Neuronal stem cell (in vitro differentiated cells): ENCODE measurements around the gene CYTH2.

Source experiments
- DNase-seq: peaks from one replicate; pipeline ENCODE4 v3.0.0-alpha.2; 2013; ENCODE audit warnings: low spot score
- H2AFZ ChIP-seq: one replicate; pipeline ENCODE4 v1.6.1; 2013; ENCODE audit warnings: mild to moderate bottlenecking, low read length, inconsistent platforms
- H2AK5ac ChIP-seq: 2 replicates; pipeline ENCODE4 v1.6.1; 2013; ENCODE audit warnings: low read depth, mild to moderate bottlenecking, inconsistent platforms, low read length, moderate library complexity, mixed read lengths
- H2BK120ac ChIP-seq: 2 replicates; pipeline ENCODE4 v1.6.1; 2013; ENCODE audit warnings: low read depth, mild to moderate bottlenecking, inconsistent platforms, low read length, moderate library complexity, mixed read lengths
- H2BK12ac ChIP-seq: one replicate; pipeline ENCODE4 v1.6.1; 2013; ENCODE audit warnings: low read length, inconsistent platforms
- H2BK15ac ChIP-seq: 2 replicates; pipeline ENCODE4 v1.6.1; 2013; ENCODE audit warnings: mild to moderate bottlenecking, low read length, inconsistent platforms, mixed read lengths
- H2BK5ac ChIP-seq: one replicate; pipeline ENCODE4 v1.6.1; 2013; ENCODE audit warnings: inconsistent platforms, mild to moderate bottlenecking, low read length, moderate library complexity
- H3K14ac ChIP-seq: one replicate; pipeline ENCODE4 v1.6.1; 2013; ENCODE audit warnings: low read length, inconsistent platforms
- H3K18ac ChIP-seq: 2 replicates; pipeline ENCODE4 v1.6.1; 2013; ENCODE audit warnings: low read length, inconsistent platforms
- H3K23ac ChIP-seq: 2 replicates; pipeline ENCODE4 v1.6.1; 2013; ENCODE audit warnings: low read depth, mild to moderate bottlenecking, mixed read lengths, low read length, inconsistent platforms; ENCODE audit not compliant: poor library complexity
- H3K27ac ChIP-seq: replicated peaks from 3 replicates; pipeline ENCODE4 v1.5.1; 2013; ENCODE audit warnings: low read length, inconsistent platforms
- H3K27me3 ChIP-seq, 3 experiments: 2 replicates each; pipeline ENCODE4 v1.6.1; 2013; ENCODE audit warnings: low read length in 3 of 3, mild to moderate bottlenecking in 2 of 3, inconsistent platforms in 1 of 3, low read depth in 1 of 3, mixed read lengths in 1 of 3, moderate library complexity in 1 of 3; ENCODE audit not compliant: control insufficient read depth in 3 of 3, insufficient read depth in 3 of 3
- H3K36me3 ChIP-seq, 2 donors: replicated peaks in 1 of 2; 2 replicates each; pipeline ENCODE4 v1.6.1; 2013; ENCODE audit warnings: low read length in 2 of 2; ENCODE audit not compliant: control insufficient read depth in 2 of 2, insufficient read depth in 2 of 2
- H3K4ac ChIP-seq: 2 replicates; pipeline ENCODE4 v1.6.1; 2013; ENCODE audit warnings: inconsistent platforms, mild to moderate bottlenecking, low read length, moderate library complexity
- H3K4me1 ChIP-seq, 2 donors: 1 replicate in 1 of 2; 2 replicates in 1 of 2; pipeline ENCODE4 v1.6.1; 2013; ENCODE audit warnings: low read length in 2 of 2, low read depth in 1 of 2; ENCODE audit not compliant: control insufficient read depth in 2 of 2, insufficient read depth in 1 of 2
- H3K4me2 ChIP-seq: one replicate; pipeline ENCODE4 v1.6.1; 2013; ENCODE audit warnings: mild to moderate bottlenecking, low read length, inconsistent platforms; ENCODE audit not compliant: insufficient read depth, poor library complexity, severe bottlenecking
- H3K4me3 ChIP-seq, 2 donors: 2 replicates each; pipeline ENCODE4 v1.5.1; 2013; ENCODE audit warnings: low read length in 2 of 2, mild to moderate bottlenecking in 2 of 2, inconsistent platforms in 1 of 2, moderate library complexity in 1 of 2
- H3K79me1 ChIP-seq: one replicate; pipeline ENCODE4 v1.6.1; 2013; ENCODE audit warnings: low read depth, mild to moderate bottlenecking, inconsistent platforms, low read length, moderate library complexity
- H3K9ac ChIP-seq: one replicate; pipeline ENCODE4 v1.6.1; 2013; ENCODE audit warnings: mild to moderate bottlenecking, low read depth, low read length, inconsistent platforms; ENCODE audit not compliant: poor library complexity
- H3K9me3 ChIP-seq, 2 donors: replicated peaks in 1 of 2; 2 replicates each; pipeline versions ENCODE3 to v1.6.1; 2013; ENCODE audit warnings: low read length in 2 of 2, mild to moderate bottlenecking in 2 of 2, inconsistent platforms in 1 of 2, low read depth in 1 of 2, mixed read lengths in 1 of 2, moderate library complexity in 1 of 2; ENCODE audit not compliant: control insufficient read depth in 2 of 2, insufficient read depth in 1 of 2
- H4K8ac ChIP-seq: one replicate; pipeline ENCODE4 v1.6.1; 2013; ENCODE audit warnings: low read depth, mild to moderate bottlenecking, inconsistent platforms, low read length, moderate library complexity
- H4K91ac ChIP-seq: one replicate; pipeline ENCODE4 v1.6.1; 2013; ENCODE audit warnings: low read length, low read depth, mild to moderate bottlenecking, inconsistent platforms; ENCODE audit not compliant: poor library complexity
- WGBS, 2 donors: extraction: QIAGEN DNeasy Blood & Tissue Kit; methylation state at CpG; one replicate each; pipeline ENCODE4 v1.1.7; 2013; ENCODE audit warnings: missing lambda C conversion rate in 2 of 2, mixed read lengths in 1 of 2; ENCODE audit not compliant: insufficient read length in 2 of 2, insufficient replicate concordance in 1 of 2; ENCODE audit errors: extremely low coverage in 2 of 2; 5-methylcytosine and 5-hydroxymethylcytosine counted together

The CYTH2 gene

GRCh38 chr19:48497728-48498594, 28.8 kb downstream of the CYTH2 start:
- Histone ChIP-seq H2BK15ac (no peak overlapping the region), H3K27me3 (peaks cover 0 to 49% (median 11%) of the 10 kb centered on the region in 3 experiments), H3K9ac (no peak overlapping the region), H2BK5ac (peak overlapping the region; percentile 24), H3K4me1 (peaks cover 2 to 18% of the 10 kb centered on the region in 2 donors), H3K79me1 (no peaks in the 10 kb centered on the region), H3K36me3 (no peaks in the 10 kb centered on the region), H2AK5ac (peak overlapping the region; percentile 18), H2BK120ac (no peak overlapping the region), H3K9me3 (peaks cover 0 to 1% of the 10 kb centered on the region in 2 donors), H2BK12ac (no peak overlapping the region), H3K23ac (peak overlapping the region; percentile 11), H2AFZ (no peak overlapping the region), H3K4me3 (no peak overlapping the region), H3K18ac (peak overlapping the region; percentile 80), H3K4me2 (peak overlapping the region; percentile 11), H4K8ac (no peak overlapping the region), H3K4ac (no peak overlapping the region), H4K91ac (no peak overlapping the region), H3K14ac (no peak overlapping the region), H3K27ac (no peak overlapping the region)
- DNase-seq: no peak
- no CpG with 5 or more reads among the region's 46 CpGs for WGBS, 2 donors

- H2AK5ac ChIP-seq: no peak overlapping the region
- H3K23ac ChIP-seq: no peak overlapping the region
- H3K36me3 ChIP-seq: no peaks in the 10 kb centered on the region
- peak overlapping the region; percentile 41 for H2BK12ac ChIP-seq
- H3K14ac ChIP-seq: no peak overlapping the region
- peaks cover 2 to 18% of the 10 kb centered on the region in 2 donors for H3K4me1 ChIP-seq
- H3K18ac ChIP-seq: no peak overlapping the region
- WGBS, 2 donors: no CpG with 5 or more reads among the region's 59 CpGs
- no peak overlapping the region for H4K8ac ChIP-seq
- H3K4me3 ChIP-seq: no peak overlapping the region
- no peak overlapping the region for H2BK15ac ChIP-seq
- H2BK5ac ChIP-seq: no peak overlapping the region
- no peaks in the 10 kb centered on the region for H3K79me1 ChIP-seq
- DNase-seq: no peak
- H3K27me3 ChIP-seq: peaks cover 0 to 51% (median 10%) of the 10 kb centered on the region in 3 experiments
- no peak overlapping the region for H3K27ac ChIP-seq
- H4K91ac ChIP-seq: no peak overlapping the region
- no peak overlapping the region for H3K9ac ChIP-seq
- no peak overlapping the region for H2BK120ac ChIP-seq
- H3K4ac ChIP-seq: no peak overlapping the region
- peak overlapping the region; percentile 11 for H3K4me2 ChIP-seq
- no peak overlapping the region for H2AFZ ChIP-seq
- H3K9me3 ChIP-seq: peaks cover 0 to 1% of the 10 kb centered on the region in 2 donors
These were observed 29.6 kb downstream of the CYTH2 start for GRCh38 chr19:48498595-48499311.

- no CpG with 5 or more reads among the region's 44 CpGs for WGBS, 2 donors
- Histone ChIP-seq H4K91ac (no peak overlapping the region), H2BK5ac (no peak overlapping the region), H3K4me2 (no peak overlapping the region), H3K4ac (no peak overlapping the region), H4K8ac (no peak overlapping the region), H2AK5ac (no peak overlapping the region), H3K23ac (no peak overlapping the region), H2BK12ac (no peak overlapping the region), H2BK15ac (no peak overlapping the region), H3K4me1 (peaks cover 2 to 13% of the 10 kb centered on the region in 2 donors), H3K4me3 (no peak overlapping the region), H3K18ac (no peak overlapping the region), H3K27ac (no peak overlapping the region), H3K27me3 (peaks cover 0 to 48% (median 3%) of the 10 kb centered on the region in 3 experiments), H2AFZ (no peak overlapping the region), H3K79me1 (no peaks in the 10 kb centered on the region), H3K9me3 (peaks cover 0 to 1% of the 10 kb centered on the region in 2 donors), H3K14ac (no peak overlapping the region), H3K9ac (no peak overlapping the region), H2BK120ac (no peak overlapping the region), H3K36me3 (no peaks in the 10 kb centered on the region)
- DNase-seq: no peak
These were observed 30.3 kb downstream of the CYTH2 start for GRCh38 chr19:48499316-48500090.
